Type B pancreatic cell (in vitro differentiated cells): ENCODE results near the gene HHIPL1. TPM values are rescaled to one million over a fixed set of nuclear protein-coding genes. Genes with fewer than 3 reads are reported as not detected.
A peak's percentile ranks its signal among the peaks of the same experiment; 100 is the strongest.

Experiments used
- DNase-seq: peaks from one replicate; pipeline ENCODE4 v3.0.0; 2021; ENCODE audit warnings: mixed read lengths; ENCODE audit not compliant: unreplicated experiment; ENCODE audit errors: extremely low spot score
- H3K27ac Mint-ChIP-seq: 2 replicates; pipeline ENCODE4 v1.8.0; 2021; ENCODE audit warnings: mild to moderate bottlenecking, mixed read lengths
- H3K27me3 Mint-ChIP-seq: 2 replicates; pipeline ENCODE4 v1.8.0; 2021; ENCODE audit warnings: mixed read lengths
- H3K36me3 Mint-ChIP-seq: 2 replicates; pipeline ENCODE4 v1.8.0; 2021; ENCODE audit warnings: mixed read lengths
- H3K4me1 Mint-ChIP-seq: one replicate; pipeline ENCODE4 v1.8.0; 2021; ENCODE audit warnings: mixed read lengths; ENCODE audit not compliant: unreplicated experiment
- H3K4me3 Mint-ChIP-seq: 2 replicates; pipeline ENCODE4 v1.8.0; 2021; ENCODE audit warnings: mild to moderate bottlenecking, mixed read lengths
- H3K9me3 Mint-ChIP-seq: 2 replicates; pipeline ENCODE4 v1.8.0; 2021; ENCODE audit warnings: mixed read lengths
- total RNA-seq: library from RNA; stranded (reverse); gene quantifications from 2 replicates; pipeline ENCODE4 v1.2.1, GENCODE V29; 2021; ENCODE audit warnings: low replicate concordance
- TF ChIP-seq, protein P1 (sequence below): fragments of 200-600 bp; sonication (generic); conservative IDR thresholded peaks from 2 replicates; pipeline ENCODE4 v1.5.0; 2021; ENCODE audit warnings: antibody characterized with exemption, mild to moderate bottlenecking

The HHIPL1 gene
- total RNA-seq, 1 donor from 2014 or later = 1.4 TPM

DNA sequence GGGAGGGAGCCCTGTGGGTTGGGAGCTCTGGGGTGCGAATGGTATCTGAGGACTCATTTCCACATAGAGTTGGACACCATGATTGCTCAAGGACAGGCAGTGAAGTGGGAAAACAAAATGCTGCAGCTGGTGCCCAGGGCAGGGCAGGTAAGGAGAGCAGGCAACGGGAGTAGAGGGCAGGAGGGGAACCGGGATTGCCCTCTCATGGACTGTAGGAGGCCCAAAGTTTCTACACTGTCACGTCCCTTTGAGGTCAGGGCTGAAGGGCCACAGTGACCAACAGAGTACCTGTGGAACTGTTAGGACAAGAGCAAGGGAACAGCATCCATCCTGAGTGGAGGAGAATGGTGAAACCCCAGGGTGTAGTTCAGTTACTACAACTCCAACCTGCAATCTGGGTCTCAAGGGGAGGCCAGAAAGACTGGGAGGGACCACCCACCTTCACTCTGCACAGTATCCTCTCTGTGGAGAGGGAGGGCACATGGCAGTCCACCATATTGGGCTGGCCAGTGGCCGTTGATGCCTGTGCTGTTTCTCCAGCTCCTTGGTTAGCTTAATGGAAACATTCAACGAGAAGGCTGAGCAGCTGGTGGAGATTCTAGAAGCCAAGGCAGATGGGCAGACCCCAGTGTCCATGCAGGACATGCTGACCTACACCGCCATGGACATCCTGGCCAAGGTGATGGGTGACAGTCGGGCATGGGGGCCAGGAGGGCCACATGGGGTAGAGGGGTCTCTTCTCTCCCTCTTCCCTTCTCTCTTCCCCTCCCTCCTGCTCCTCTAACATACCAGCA is 61.4 kb downstream of the HHIPL1 start:
- no peak overlapping the region for H3K27ac Mint-ChIP-seq
- peak; percentile 43 for DNase-seq
- peaks cover 17% of the 10 kb centered on the region for H3K9me3 Mint-ChIP-seq
- H3K36me3 Mint-ChIP-seq = peaks cover 17% of the 10 kb centered on the region
- TF ChIP-seq, protein P1, sequence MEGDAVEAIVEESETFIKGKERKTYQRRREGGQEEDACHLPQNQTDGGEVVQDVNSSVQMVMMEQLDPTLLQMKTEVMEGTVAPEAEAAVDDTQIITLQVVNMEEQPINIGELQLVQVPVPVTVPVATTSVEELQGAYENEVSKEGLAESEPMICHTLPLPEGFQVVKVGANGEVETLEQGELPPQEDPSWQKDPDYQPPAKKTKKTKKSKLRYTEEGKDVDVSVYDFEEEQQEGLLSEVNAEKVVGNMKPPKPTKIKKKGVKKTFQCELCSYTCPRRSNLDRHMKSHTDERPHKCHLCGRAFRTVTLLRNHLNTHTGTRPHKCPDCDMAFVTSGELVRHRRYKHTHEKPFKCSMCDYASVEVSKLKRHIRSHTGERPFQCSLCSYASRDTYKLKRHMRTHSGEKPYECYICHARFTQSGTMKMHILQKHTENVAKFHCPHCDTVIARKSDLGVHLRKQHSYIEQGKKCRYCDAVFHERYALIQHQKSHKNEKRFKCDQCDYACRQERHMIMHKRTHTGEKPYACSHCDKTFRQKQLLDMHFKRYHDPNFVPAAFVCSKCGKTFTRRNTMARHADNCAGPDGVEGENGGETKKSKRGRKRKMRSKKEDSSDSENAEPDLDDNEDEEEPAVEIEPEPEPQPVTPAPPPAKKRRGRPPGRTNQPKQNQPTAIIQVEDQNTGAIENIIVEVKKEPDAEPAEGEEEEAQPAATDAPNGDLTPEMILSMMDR = no peak
- H3K4me1 Mint-ChIP-seq = no peaks in the 10 kb centered on the region
- H3K27me3 Mint-ChIP-seq = no peaks in the 10 kb centered on the region
- H3K4me3 Mint-ChIP-seq = no peak overlapping the region

DNA sequence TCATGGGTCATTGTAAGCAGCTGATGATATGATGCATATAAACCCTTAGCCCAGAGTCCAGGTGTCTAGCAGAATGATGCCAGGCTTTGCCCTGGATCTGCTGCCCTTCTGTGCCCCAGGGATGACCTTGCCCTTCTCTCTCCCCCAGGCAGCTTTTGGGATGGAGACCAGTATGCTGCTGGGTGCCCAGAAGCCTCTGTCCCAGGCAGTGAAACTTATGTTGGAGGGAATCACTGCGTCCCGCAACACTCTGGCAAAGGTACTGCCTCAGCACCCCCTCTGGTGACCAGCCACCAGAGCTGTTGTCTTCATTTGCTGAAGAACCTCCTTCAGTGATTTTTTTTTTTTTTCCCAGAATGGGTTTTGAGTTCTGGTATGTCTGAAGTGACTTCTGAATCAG is 62.5 kb downstream of the HHIPL1 start:
- no peaks in the 10 kb centered on the region for H3K4me1 Mint-ChIP-seq
- H3K36me3 Mint-ChIP-seq = peaks cover 14% of the 10 kb centered on the region
- peak; percentile 32 for DNase-seq
- H3K9me3 Mint-ChIP-seq = peaks cover 23% of the 10 kb centered on the region
- TF ChIP-seq, protein P1 = no peak
- H3K27ac Mint-ChIP-seq = no peak overlapping the region
- H3K4me3 Mint-ChIP-seq = no peak overlapping the region
- no peaks in the 10 kb centered on the region for H3K27me3 Mint-ChIP-seq

DNA sequence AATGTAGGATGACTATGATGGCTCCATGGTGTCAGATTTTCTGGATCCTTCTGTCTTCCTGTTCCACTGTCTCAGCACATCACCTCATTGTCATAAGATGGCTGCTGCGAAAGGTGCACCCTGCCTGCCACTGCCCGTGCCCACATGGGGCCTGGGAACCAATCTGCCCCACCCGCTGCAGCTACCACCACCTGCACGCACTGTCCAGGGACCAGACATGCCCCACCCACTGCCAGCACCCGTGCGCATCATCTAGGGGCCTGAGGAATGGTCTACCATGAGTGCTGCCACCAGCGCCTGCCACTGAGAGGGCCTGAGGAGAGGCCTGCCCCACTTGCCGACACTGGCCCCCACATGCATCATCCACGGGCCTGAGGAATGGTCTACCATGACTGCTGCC is 63.0 kb downstream of the HHIPL1 start:
- H3K4me3 Mint-ChIP-seq = no peak overlapping the region
- no peaks in the 10 kb centered on the region for H3K27me3 Mint-ChIP-seq
- DNase-seq = peak; percentile 57
- peaks cover 26% of the 10 kb centered on the region for H3K9me3 Mint-ChIP-seq
- TF ChIP-seq, protein P1 = no peak
- no peaks in the 10 kb centered on the region for H3K4me1 Mint-ChIP-seq
- no peak overlapping the region for H3K27ac Mint-ChIP-seq
- peaks cover 14% of the 10 kb centered on the region for H3K36me3 Mint-ChIP-seq

DNA sequence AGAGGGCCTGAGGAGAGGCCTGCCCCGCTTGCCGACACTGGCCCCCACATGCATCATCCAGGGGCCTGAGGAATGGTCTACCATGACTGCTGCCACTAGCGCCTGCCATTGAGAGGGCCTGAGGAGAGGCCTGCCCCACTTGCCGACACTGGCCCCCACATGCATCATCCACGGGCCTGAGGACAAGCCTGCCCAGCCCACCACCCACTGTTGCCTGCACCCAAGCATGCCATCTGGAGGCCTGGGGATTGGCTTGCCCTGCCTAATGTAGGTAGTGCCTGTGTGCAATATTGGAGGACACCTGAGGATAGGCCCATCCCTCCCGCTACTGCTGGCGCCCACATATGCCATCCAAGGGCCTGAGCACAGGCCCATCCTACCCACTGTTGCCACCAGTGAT is 63.5 kb downstream of the HHIPL1 start:
- Mint-ChIP-seq H3K9me3 (peaks cover 21% of the 10 kb centered on the region), H3K4me3 (no peak overlapping the region), H3K27ac (no peak overlapping the region), H3K27me3 (no peaks in the 10 kb centered on the region), H3K36me3 (peaks cover 8% of the 10 kb centered on the region), H3K4me1 (no peaks in the 10 kb centered on the region)
- peak; percentile 39 for DNase-seq
- TF ChIP-seq, protein P1 = no peak

DNA sequence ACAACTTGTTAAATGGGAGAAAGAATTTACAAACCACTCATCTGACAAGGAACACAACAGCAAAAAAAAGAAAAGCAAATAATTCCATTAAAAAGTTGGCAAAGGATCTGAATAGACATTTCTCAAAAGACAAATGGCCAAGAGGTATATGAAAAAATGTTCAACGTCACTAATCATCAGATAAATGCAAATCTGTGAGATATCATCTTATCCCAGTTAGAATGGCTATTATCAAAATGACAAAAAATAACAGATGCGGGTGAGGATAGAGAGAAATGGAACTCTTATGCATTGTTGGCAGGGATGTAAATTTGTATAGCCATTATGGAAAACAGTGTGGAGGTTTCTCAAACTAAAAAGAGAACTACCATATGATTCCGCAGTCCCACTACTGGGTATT is 69.0 kb downstream of the HHIPL1 start:
- no peak overlapping the region for H3K4me3 Mint-ChIP-seq
- H3K4me1 Mint-ChIP-seq = no peaks in the 10 kb centered on the region
- no peak overlapping the region for H3K27ac Mint-ChIP-seq
- TF ChIP-seq, protein P1 = no peak
- no peak for DNase-seq
- H3K27me3 Mint-ChIP-seq = peaks cover 5% of the 10 kb centered on the region
- peaks cover 12% of the 10 kb centered on the region for H3K9me3 Mint-ChIP-seq
- no peaks in the 10 kb centered on the region for H3K36me3 Mint-ChIP-seq
